ENCODE data around the gene AP1S2.
"Not testable (repeated sequence)": the region's sequence is repeated elsewhere in the genome, so short reads cannot be mapped to it uniquely, and the experiment has no call there.

AP1S2 gene

DNA sequence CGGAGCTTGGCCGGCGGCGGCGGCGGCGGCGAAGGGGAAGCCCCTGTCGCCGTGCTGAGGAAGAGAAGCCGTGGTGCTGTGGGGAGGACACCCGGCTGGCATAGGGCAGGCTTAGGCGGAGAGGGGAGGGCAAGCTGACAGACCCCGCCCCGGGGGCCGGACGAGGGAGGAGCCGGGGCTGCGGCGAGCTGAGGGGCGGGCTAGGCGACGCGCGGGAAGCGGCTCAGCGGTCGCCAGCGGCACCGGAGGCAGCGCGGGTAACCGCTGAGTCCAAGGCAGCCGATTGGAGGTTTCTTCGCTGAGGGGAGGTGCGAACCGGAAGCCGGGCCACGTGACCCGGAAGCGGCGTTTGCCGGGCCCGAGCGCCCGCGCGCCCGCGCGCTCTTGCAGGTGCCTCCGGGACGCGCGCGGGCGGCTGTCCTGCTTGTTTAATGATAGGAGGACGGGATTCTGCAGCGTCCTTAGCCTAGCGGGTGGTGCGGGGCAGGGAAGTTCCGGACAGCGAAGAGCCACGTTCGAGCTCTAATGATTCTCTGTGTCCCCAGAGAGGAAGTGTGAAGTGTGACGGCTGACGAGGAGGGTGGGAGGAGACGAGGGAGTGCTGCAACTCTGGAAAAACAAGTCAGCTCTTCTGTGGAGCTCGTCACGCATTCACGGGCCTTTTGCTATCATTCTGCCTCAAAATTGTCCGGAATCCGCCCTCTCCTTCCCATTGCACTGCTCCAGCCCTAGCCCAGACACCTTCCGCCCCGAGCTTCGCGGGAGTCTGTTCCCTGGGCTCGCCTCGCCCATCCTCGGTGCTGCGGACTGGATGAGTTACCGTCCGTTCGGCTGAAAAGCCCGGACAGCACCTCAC is at the start of gene AP1S2:
TSS of gene AP1S2 (minus strand) at position 102 of the 856 bp plus-strand sequence. CDS start 2,289 bp downstream, outside the sequence.
- Mint-ChIP-seq H3K27ac (peak within 1 kb of the TSS; percentile 97), H3K36me3 (peaks cover 9% of the 10 kb centered on the region), H3K9me3 (no peaks in the 10 kb centered on the region), H3K27me3 (no peaks in the 10 kb centered on the region), H3K4me3 (peak within 1 kb of the TSS; percentile 84), H3K4me1 (peaks cover 32% of the 10 kb centered on the region)
- CTCF ChIA-PET, result interaction anchor here (0.7 kb wide), 1 partner anchor 11 kb away, joined by 4 read pairs; no protein-coding TSS in a partner anchor
- DNase-seq, result peak; percentile 91

DNA sequence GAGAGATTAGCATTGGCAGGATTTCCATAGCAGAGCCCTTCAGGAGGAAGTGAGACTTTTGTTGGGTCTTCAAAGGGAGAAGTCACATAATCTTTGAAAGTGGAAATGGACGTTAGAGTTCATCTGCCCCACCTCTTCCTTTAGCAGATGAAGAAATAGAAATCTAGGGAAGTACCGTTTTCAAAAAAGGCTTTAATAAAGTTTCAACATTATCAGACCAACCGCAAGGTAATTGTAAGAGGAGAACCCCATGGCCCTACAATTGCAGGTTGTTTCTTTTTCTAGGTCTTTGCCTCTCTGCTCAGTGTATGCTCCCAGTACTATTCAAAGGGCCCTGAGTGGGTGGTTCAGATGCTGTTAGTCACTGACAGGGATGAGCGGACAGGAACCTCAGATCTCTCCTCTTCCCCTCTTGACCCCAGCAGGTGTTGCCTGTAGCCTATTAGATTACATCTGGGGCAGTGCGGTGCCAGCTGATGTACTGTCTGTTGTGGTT is 48.6 kb upstream of the AP1S2 start:
- H3K4me3 Mint-ChIP-seq, result no peak overlapping the region
- H3K36me3 Mint-ChIP-seq, result no peaks in the 10 kb centered on the region
- no peak overlapping the region for H3K27ac Mint-ChIP-seq
- no peaks in the 10 kb centered on the region for H3K27me3 Mint-ChIP-seq
- no peaks in the 10 kb centered on the region for H3K4me1 Mint-ChIP-seq
- no peak for DNase-seq
- H3K9me3 Mint-ChIP-seq, result no peaks in the 10 kb centered on the region
- CTCF ChIA-PET, result no interaction called here

DNA sequence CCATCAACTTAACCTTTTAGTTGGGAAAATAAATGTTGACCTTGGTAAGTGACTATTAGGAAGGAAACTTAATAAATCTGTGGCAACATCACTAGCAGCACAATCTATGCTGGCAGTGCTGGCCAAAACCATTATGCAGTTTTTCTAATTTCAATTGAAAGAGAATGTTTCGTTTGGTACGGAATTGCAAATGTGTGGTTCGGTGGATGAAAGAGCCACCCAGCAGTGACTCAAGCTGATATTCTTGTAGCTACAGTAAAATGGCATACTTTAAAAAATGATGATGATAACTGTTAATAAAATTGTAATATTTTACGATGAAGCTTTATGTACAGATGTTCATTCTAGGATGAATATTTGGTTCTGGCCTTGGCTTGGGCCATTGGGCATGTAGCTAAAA is 40.7 kb upstream of the AP1S2 start:
- Mint-ChIP-seq H3K4me3 (no peak overlapping the region), H3K4me1 (no peaks in the 10 kb centered on the region), H3K27me3 (peaks cover 6% of the 10 kb centered on the region), H3K27ac (no peak overlapping the region), H3K36me3 (no peaks in the 10 kb centered on the region), H3K9me3 (no peaks in the 10 kb centered on the region)
- CTCF ChIA-PET, result no interaction called here
- no peak for DNase-seq

DNA sequence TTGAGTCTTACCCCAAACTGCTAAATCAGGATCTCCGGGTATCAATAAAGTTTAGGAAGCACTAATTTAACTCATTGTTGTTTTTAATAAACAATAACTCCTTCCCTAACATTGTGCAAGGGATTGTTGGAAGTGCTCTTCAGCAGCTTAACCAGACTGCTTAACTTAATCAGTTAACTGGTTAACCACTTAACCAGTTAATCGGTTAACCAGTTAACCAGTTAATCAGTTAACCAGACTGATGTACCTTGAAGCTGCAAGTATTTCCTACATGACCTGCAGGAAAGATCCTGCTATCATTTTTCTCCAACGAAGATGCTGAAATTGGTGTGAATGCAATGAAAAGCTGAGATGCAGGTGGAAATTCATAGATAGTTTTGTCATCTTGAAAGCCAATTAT is 40.1 kb upstream of the AP1S2 start:
- Mint-ChIP-seq H3K36me3 (no peaks in the 10 kb centered on the region), H3K27ac (no peak overlapping the region), H3K4me1 (no peaks in the 10 kb centered on the region), H3K9me3 (no peaks in the 10 kb centered on the region), H3K4me3 (no peak overlapping the region), H3K27me3 (peaks cover 6% of the 10 kb centered on the region)
- CTCF ChIA-PET, result no interaction called here
- no peak for DNase-seq

DNA sequence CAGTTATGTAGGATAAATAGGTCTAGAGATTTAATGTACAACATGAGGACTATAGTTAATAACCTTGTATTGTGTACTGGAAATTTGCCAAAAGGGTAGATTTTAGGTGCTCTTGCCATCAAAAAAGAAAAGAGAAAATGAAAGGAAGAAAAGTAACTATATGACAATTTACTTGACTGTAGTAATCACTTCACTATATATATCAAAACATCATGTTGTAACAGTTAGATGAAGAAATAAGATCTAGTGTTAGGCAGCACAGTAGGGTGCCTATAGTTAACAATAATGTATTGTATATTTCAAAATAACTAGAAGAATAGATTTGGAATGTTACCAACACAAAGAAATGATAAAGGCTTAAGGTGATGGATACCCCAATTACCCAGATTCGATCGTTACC is 35.9 kb upstream of the AP1S2 start:
- Mint-ChIP-seq H3K27ac (no peak overlapping the region), H3K36me3 (no peaks in the 10 kb centered on the region), H3K4me1 (peaks cover 3% of the 10 kb centered on the region), H3K27me3 (peaks cover 6% of the 10 kb centered on the region), H3K9me3 (no peaks in the 10 kb centered on the region), H3K4me3 (no peak overlapping the region)
- CTCF ChIA-PET, result no interaction called here
- no peak for DNase-seq

DNA sequence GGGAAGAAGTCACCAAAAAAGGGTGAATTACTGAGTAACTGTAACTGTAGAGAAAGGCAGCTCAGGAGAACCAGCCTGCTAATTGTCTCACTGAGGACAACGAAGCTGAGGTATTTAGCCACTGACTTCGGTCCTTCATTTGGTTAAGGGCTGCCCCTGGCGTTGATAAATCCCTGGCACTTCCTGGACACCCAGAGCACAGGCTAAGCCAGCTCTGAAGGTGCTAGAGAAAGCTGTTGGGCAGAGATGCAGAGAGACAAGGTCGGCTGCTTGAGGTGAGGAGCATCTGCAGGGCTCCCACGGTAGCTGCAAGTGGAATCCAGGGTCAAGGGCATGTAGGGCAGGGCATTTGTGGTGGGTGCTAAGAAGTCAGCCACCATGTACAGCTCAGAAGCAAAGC is 33.4 kb upstream of the AP1S2 start:
- H3K27me3 Mint-ChIP-seq, result no peaks in the 10 kb centered on the region
- peaks cover 8% of the 10 kb centered on the region for H3K4me1 Mint-ChIP-seq
- DNase-seq, result no peak
- H3K36me3 Mint-ChIP-seq, result no peaks in the 10 kb centered on the region
- no peaks in the 10 kb centered on the region for H3K9me3 Mint-ChIP-seq
- no peak overlapping the region for H3K27ac Mint-ChIP-seq
- CTCF ChIA-PET, result no interaction called here
- no peak overlapping the region for H3K4me3 Mint-ChIP-seq

DNA sequence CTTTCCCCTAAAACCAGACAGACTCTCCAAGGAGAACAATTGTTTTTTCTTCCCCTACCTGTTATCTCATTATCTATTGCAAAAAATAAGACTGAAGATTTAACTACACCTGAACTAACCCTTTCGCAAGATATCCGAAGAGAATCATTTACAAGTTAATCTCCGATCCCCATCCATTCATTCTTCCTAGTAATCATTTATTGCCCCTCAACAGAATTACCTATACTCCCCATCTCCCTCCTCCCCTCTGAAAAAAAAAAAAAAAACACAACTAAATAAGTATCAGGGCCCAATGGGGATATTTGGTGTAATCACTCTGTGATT is 28.9 kb upstream of the AP1S2 start:
- Mint-ChIP-seq H3K4me3 (no peak overlapping the region), H3K4me1 (peaks cover 11% of the 10 kb centered on the region), H3K27me3 (peaks cover 4% of the 10 kb centered on the region), H3K9me3 (peaks cover 4% of the 10 kb centered on the region), H3K36me3 (no peaks in the 10 kb centered on the region), H3K27ac (no peak overlapping the region)
- DNase-seq, result no peak
- CTCF ChIA-PET, result no interaction called here

DNA sequence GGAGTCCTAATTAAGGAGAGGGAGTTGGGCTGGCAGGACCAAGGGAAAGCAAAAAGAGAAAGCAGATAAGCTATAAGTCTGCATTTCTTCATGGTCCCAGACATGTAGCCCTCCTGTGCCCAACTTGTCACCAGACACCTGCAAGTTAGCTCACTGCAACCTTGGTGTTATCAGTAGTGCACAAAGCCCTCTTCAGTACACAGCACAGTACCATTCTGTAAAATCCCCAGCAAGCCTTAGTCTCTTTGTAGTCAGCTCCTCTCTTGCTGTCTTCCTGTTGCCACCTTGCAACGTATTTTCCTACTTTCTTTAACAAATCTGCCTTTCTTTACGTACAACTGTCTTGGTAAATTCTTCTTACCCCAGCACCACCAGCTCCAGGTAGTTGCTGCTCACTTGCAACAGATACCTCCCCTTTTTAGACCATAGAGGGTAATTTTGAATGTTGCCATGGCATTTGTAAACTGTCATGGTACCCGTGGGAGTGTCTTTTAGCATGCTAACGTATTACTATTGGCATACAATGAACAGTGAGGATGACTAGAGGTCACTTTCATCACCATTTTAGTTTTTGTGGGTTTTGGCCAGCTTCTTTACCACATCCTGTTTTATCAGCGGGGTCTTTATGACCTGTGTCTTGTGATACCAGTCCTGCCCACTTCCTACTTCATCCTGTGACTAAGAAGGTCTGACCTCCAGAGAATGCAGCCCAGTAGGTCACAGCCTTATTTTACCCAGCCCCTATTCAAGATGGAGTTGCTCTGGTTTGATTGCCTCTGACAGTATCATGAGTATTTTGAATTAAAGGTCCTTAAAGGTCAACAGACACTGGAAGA is 28.3 kb upstream of the AP1S2 start:
- H3K4me1 Mint-ChIP-seq, result peaks cover 11% of the 10 kb centered on the region
- peaks cover 4% of the 10 kb centered on the region for H3K9me3 Mint-ChIP-seq
- CTCF ChIA-PET, result no interaction called here
- no peak for DNase-seq
- H3K36me3 Mint-ChIP-seq, result no peaks in the 10 kb centered on the region
- peaks cover 4% of the 10 kb centered on the region for H3K27me3 Mint-ChIP-seq
- no peak overlapping the region for H3K27ac Mint-ChIP-seq
- H3K4me3 Mint-ChIP-seq, result no peak overlapping the region

DNA sequence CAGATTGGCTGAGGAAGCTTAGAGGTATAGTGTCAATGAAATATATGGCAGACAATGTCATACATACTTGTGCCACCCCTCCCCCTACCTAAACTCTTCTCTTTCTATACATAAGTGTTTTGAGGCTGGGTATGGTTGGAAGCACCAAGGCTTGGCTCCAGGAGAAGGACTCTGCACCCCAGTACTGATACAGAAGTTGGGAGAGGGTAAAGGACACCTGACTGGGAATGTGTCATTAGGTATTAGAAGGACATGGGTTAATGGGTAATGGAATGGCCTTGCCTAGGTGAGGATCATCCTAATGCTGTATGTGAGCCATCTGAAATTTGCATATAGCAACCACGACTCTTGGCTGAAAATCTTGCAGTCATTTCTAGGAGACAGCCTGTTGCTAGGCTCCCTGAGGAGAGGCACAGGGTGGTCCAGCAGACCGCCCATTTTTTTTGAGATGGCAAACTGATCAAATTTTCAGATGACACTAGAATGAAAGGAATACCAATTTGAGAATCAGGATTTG is 26.8 kb upstream of the AP1S2 start:
- peaks cover 4% of the 10 kb centered on the region for H3K27me3 Mint-ChIP-seq
- peaks cover 4% of the 10 kb centered on the region for H3K9me3 Mint-ChIP-seq
- H3K4me3 Mint-ChIP-seq, result no peak overlapping the region
- peaks cover 11% of the 10 kb centered on the region for H3K4me1 Mint-ChIP-seq
- H3K27ac Mint-ChIP-seq, result no peak overlapping the region
- no peaks in the 10 kb centered on the region for H3K36me3 Mint-ChIP-seq
- no peak for DNase-seq
- CTCF ChIA-PET, result no interaction called here

DNA sequence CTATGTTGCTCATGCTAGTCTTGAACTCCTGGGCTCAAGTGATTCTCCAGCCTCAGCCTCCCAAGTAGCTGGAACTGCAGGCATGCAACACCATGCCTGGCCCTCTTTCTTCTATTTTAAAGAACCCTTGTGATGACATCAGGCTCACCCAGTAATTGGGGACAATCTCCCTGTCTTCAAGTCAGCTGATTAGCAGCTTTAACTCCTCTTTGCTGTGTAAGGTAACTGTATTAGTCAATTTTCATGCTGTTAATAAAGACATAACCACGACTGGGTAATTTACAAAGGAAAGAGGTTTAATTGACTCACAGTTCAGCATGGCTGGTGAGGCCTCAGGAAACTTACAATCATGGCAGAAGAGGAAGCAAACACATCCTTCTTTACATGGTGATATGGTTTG is 23.3 kb upstream of the AP1S2 start:
- CTCF ChIA-PET, H3K9me3 Mint-ChIP-seq, H3K4me3 Mint-ChIP-seq: not testable (repeated sequence)

DNA sequence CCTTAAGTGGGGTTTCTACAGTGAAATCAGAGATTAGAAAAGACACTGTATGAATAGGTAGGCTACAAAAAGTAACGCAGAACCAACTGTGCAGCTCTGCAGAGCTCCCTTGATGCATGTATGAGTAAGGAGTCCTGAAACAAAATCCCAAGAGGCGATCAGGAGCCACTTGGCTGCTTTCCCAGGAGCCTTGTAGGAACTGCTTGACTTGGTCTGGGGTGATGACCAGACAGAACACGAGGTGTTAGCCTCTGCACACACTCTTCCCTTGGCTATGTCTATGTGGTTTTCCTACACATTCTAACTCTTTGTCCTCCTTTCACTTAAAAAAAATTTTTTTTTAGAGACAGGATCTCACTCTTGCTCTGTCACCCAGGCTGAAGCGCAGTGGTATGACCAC is 22.8 kb upstream of the AP1S2 start:
- Mint-ChIP-seq H3K27me3 (peaks cover 4% of the 10 kb centered on the region), H3K4me1 (no peaks in the 10 kb centered on the region), H3K9me3 (peaks cover 4% of the 10 kb centered on the region), H3K36me3 (no peaks in the 10 kb centered on the region), H3K4me3 (no peak overlapping the region), H3K27ac (no peak overlapping the region)
- CTCF ChIA-PET, result no interaction called here
- no peak for DNase-seq

More for the DNA sequence above, 23.3 kb upstream of the AP1S2 start:
- not testable (repeated sequence) for H3K27ac Mint-ChIP-seq, H3K4me1 Mint-ChIP-seq, DNase-seq, H3K27me3 Mint-ChIP-seq, H3K36me3 Mint-ChIP-seq

DNA sequence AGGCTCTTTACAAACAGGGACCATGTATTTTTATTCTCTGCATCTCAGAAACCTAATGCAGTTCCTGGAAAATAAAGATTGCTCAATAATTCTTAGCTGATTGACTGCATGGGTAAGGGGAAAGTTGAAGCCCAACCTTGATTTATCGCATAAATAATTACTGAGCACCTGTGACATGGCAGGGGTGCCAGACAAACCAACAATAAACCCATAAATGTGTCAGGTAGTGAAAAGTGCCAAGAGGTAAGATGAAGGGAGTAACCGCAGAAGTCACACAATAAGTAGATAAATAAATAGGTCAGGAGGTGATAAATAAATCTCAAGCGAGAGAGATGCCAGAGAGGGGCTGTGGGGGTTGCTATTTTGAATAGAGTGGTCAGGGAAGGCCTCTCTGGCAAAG is 20.1 kb upstream of the AP1S2 start:
- peaks cover 2% of the 10 kb centered on the region for H3K9me3 Mint-ChIP-seq
- CTCF ChIA-PET, result no interaction called here

DNA sequence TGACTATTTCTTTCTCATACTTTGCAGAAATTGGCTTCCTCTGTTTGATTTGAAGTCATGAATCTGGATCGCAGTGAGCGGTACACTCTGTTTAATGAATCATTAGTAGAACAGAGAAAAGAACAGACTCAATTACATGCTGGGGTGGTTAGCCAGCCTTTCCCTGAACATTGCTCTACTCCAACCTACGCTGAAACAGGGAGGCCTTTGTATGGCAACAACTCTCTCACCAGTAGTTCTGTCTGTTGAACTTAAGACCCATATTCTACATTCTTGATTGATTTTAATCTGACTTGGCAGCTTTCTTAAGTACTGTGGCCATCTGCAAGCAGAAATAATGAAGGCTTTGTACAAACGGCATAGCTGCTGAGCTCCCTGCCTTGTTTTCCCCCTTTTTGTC is 19.0 kb upstream of the AP1S2 start:
- DNase-seq, result no peak
- Mint-ChIP-seq H3K27ac (no peak overlapping the region), H3K4me3 (no peak overlapping the region), H3K4me1 (no peaks in the 10 kb centered on the region), H3K36me3 (no peaks in the 10 kb centered on the region), H3K27me3 (no peaks in the 10 kb centered on the region), H3K9me3 (no peaks in the 10 kb centered on the region)
- CTCF ChIA-PET, result no interaction called here

More for the DNA sequence above, 20.1 kb upstream of the AP1S2 start:
- no peak overlapping the region for H3K4me3 Mint-ChIP-seq
- H3K27ac Mint-ChIP-seq, result no peak overlapping the region
- H3K4me1 Mint-ChIP-seq, result no peaks in the 10 kb centered on the region
- DNase-seq, result no peak
- no peaks in the 10 kb centered on the region for H3K36me3 Mint-ChIP-seq
- no peaks in the 10 kb centered on the region for H3K27me3 Mint-ChIP-seq

DNA sequence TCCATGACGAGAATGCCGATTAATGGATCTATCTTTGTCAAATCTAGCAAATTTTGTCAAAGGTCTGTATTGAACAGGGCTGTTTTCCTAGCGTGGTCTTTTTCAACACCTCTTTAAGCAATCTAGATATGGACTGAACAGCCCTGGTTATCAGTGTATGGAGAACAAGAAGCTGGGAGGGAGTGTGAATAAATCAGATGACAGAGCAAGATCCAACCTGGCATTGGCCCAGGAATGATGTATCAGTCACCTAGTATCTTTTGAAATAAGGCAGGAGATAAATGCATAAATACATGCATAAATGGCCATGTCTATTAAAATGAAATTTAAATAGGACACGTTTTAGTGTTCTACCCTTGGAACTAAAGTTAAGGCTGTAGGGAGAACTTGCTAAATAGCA is 15.7 kb upstream of the AP1S2 start:
- no peak overlapping the region for H3K27ac Mint-ChIP-seq
- no peaks in the 10 kb centered on the region for H3K9me3 Mint-ChIP-seq
- H3K27me3 Mint-ChIP-seq, result no peaks in the 10 kb centered on the region
- H3K4me1 Mint-ChIP-seq, result no peaks in the 10 kb centered on the region
- H3K36me3 Mint-ChIP-seq, result no peaks in the 10 kb centered on the region
- H3K4me3 Mint-ChIP-seq, result no peak overlapping the region
- CTCF ChIA-PET, result no interaction called here
- DNase-seq, result no peak

DNA sequence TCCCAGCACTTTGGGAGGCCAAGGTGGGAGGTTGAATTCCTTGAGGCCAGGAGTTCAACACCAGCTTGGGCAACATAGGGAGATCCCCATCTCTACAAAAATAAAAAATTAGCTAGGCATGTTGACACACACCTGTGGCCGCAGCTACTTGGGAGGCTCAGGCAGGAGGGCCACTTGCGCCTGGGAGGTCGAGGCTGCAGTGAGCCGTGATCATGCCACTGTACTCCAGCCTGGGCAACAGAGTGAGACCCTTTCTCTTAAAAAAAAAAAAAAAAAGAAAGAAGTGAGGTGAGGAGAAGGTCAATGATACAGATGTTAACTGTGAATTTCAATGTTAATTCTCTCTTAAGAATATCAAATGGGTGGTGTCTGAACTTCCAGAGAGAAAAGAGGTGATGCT is 15.1 kb upstream of the AP1S2 start:
- no peaks in the 10 kb centered on the region for H3K36me3 Mint-ChIP-seq
- H3K4me1 Mint-ChIP-seq, result no peaks in the 10 kb centered on the region
- no peak for DNase-seq
- H3K27ac Mint-ChIP-seq, result no peak overlapping the region
- H3K4me3 Mint-ChIP-seq, result no peak overlapping the region
- no peaks in the 10 kb centered on the region for H3K27me3 Mint-ChIP-seq
- CTCF ChIA-PET, result no interaction called here
- H3K9me3 Mint-ChIP-seq, result no peaks in the 10 kb centered on the region
